Ovary (tissue), 9 donors: Measurements from ENCODE around the gene SHD. TPM values are rescaled to one million over a fixed set of nuclear protein-coding genes. Genes with fewer than 3 reads are reported as not detected.
"Not testable (repeated sequence)": the region's sequence is repeated elsewhere in the genome, so short reads cannot be mapped to it uniquely, and the experiment has no call there.

Source experiments
- DNase-seq, 5 donors: peaks; one replicate each; pipeline ENCODE4 v3.0.0-alpha.2; 2019 to 2020
- H3K27ac ChIP-seq, 2 donors: fragments of 200-600 bp; one replicate each; pipeline versions ENCODE4 v1.5.1 to v1.8.0; 2019 to 2022
- H3K27me3 ChIP-seq: fragments of 200-600 bp; one replicate; pipeline ENCODE4 v1.8.0; 2022
- H3K36me3 ChIP-seq: fragments of 200-600 bp; sonication (generic); one replicate; pipeline ENCODE4 v1.5.1; 2019
- H3K4me1 ChIP-seq: one replicate; pipeline ENCODE4 v1.8.1; 2013; ENCODE audit warnings: mild to moderate bottlenecking, moderate library complexity; ENCODE audit not compliant: insufficient read depth
- H3K4me3 ChIP-seq: fragments of 200-600 bp; sonication (generic); one replicate; pipeline ENCODE4 v1.5.1; 2017
- H3K9me3 ChIP-seq, 2 donors: fragments of 200-600 bp in 1 of 2; sonication (generic) in 1 of 2; one replicate each; pipeline versions ENCODE4 v1.5.1 to v1.8.1; 2013 to 2019; ENCODE audit warnings: mild to moderate bottlenecking in 1 of 2, moderate library complexity in 1 of 2
- EP300 ChIP-seq: sonication (generic); formaldehyde crosslinking; IDR thresholded peaks from one replicate; pipeline ENCODE4 v1.6.1; 2017; ENCODE audit warnings: antibody characterized with exemption
- POLR2A ChIP-seq: fragments of 450-650 bp; IDR thresholded peaks from one replicate; pipeline ENCODE4 v1.6.1; 2017; ENCODE audit warnings: antibody characterized with exemption, mild to moderate bottlenecking, moderate library complexity
- WGBS, 3 donors: extraction: QIAGEN DNeasy Blood & Tissue Kit in 1 of 3; methylation state at CpG; one replicate each; pipeline versions ENCODE4 v1.1.5 to v1.1.7; 2013 to 2017; 5-methylcytosine and 5-hydroxymethylcytosine counted together
- intact Hi-C, 4 donors: fragments of 100-400 bp; cut with DNase I; formaldehyde crosslinking; loops; one replicate each; pipeline versions ENCODE4 v1.11.0 to v1.15.1; 2022 to 2023
- polyA plus RNA-seq, 2 donors: library from polyadenylated mRNA; stranded (reverse); fragments of 200-250 nt in 1 of 2; fragments of 350-450 nt in 1 of 2; fragmentation: Illumina TruSeq in 1 of 2; extraction: RNeasy Lipid Tissue Mini Kit (QIAGEN cat#74804) in 1 of 2; gene quantifications; one replicate each; pipeline ENCODE4 v1.2.3, GENCODE V29; 2013 to 2014
- total RNA-seq, 7 donors: library from RNA; depleted of rRNA in 2 of 7; stranded (reverse); fragments of >200 nt in 2 of 7; fragmentation: NEBNext Ultra II Directional in 3 of 7; extraction: Animal tissue kit (Norgen Biotek cat#: 25700) in 3 of 7; gene quantifications; one replicate each; pipeline versions ENCODE4 v1.1.0 to v1.2.4, GENCODE V29; 2016 to 2023
- TF ChIP-seq, protein P1 (sequence below), 3 donors: fragments of 450-650 bp in 2 of 3; fragments of 200-600 bp in 1 of 3; IDR thresholded peaks; one replicate each; pipeline versions ENCODE4 v1.5.1 to v1.8.0; 2016 to 2022; ENCODE audit warnings: antibody characterized with exemption in 3 of 3, mild to moderate bottlenecking in 1 of 3
- donor health status: DM: no; HTN: no; CAD: no; lungs with moderate emphysema.
- donor health status: DM: no; HTN: no; CAD: no.
- donor health status: Bipolar disorder and iron deficiency.
- donor health status: DM: yes; HTN: yes; CAD: no.
- donor health status: DM: no; HTN: no; CAD: no.
- donor health status: DM: yes; HTN: yes; CAD: no.

SHD gene
- total and polyA plus RNA-seq, 9 donors: 0.24 to 0.86 (median 0.48) TPM; not detected in 6

DNA sequence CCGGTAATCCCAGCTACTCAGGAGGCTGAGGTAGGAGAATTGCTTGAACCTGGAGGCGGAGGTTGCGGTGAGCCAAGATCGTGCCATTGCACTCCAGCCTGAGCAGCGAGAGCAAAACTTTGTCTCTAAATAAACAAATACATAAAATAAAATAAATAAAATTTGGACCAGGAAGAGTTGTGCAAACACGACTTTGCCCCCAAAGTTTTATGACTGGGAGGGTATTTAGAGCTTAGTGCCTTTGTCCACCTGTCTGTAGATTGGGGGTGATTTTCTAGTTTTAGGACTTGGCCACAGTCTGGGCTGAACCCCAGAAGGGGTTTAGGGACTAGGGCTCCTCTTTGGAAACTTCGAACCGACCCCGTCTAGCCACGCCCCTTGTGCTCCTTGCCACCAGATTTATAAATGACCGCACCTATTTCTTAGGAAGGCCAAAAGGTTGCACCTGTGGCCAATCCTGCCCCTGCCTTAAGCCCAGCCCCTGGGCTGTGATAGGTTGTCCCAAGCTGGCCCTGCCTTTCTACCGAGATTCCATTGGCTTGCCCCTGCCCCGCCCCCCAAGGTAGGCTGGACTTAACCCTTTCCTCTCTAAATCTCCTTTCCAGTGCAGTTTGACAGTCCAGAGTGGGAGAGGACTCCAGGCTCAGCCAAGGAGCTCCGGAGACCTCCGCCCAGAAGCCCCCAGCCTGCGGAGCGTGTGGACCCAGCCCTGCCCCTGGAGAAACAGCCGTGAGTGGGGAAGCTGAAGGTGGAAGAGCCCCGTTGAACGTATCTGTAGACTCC, 5.3 kb downstream of the SHD start:
- no peak overlapping the region for H3K4me3 ChIP-seq
- no peaks in the 10 kb centered on the region for H3K27me3 ChIP-seq
- H3K4me1 ChIP-seq: peaks cover 3% of the 10 kb centered on the region
- H3K9me3 ChIP-seq: no peaks in the 10 kb centered on the region
- no peak overlapping the region for H3K27ac ChIP-seq
- no peak for DNase-seq
- H3K36me3 ChIP-seq: no peaks in the 10 kb centered on the region
- no peak for TF ChIP-seq EP300
- TF ChIP-seq POLR2A: no peak
- TF ChIP-seq, protein P1, sequence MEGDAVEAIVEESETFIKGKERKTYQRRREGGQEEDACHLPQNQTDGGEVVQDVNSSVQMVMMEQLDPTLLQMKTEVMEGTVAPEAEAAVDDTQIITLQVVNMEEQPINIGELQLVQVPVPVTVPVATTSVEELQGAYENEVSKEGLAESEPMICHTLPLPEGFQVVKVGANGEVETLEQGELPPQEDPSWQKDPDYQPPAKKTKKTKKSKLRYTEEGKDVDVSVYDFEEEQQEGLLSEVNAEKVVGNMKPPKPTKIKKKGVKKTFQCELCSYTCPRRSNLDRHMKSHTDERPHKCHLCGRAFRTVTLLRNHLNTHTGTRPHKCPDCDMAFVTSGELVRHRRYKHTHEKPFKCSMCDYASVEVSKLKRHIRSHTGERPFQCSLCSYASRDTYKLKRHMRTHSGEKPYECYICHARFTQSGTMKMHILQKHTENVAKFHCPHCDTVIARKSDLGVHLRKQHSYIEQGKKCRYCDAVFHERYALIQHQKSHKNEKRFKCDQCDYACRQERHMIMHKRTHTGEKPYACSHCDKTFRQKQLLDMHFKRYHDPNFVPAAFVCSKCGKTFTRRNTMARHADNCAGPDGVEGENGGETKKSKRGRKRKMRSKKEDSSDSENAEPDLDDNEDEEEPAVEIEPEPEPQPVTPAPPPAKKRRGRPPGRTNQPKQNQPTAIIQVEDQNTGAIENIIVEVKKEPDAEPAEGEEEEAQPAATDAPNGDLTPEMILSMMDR (IDR thresholded peaks at IDR 0.05): no peak
- 26 to 29% (median 27%) methylated on average over 20 of the region's 20 CpGs for WGBS, 3 donors
- intact Hi-C loops: no loop called here

DNA sequence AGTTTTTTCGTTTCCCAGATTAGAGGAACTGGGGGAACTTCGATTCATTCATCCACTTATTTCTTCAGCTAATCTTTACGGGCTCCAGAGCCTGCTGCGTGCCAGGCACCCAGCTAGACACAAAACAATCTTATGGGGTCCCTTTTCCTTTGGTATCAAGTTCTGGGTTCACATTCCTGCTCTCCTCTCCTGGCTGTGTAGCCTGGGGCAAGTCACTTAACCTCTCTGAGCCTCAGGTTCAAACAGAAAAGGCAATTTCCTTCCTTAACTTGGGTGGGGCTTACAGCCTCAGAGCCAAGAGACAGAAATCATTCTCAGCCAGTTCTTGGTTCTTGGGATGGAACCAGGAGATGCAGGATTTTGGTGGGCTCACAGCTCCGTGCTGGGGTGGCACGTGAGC, 5.9 kb downstream of the SHD start:
- whole genome bisulfite sequencing, 3 donors: 49 to 70% (median 60%) methylated on average over 6 of the region's 6 CpGs
- Histone ChIP-seq H3K4me3 (no peak overlapping the region), H3K4me1 (no peaks in the 10 kb centered on the region), H3K27ac (no peak overlapping the region), H3K36me3 (no peaks in the 10 kb centered on the region), H3K9me3 (no peaks in the 10 kb centered on the region), H3K27me3 (no peaks in the 10 kb centered on the region)
- DNase-seq: no peak
- TF ChIP-seq EP300: no peak
- TF ChIP-seq, protein P1 (IDR thresholded peaks at IDR 0.05): no peak
- no peak for TF ChIP-seq POLR2A
- intact Hi-C loops: no loop called here

DNA sequence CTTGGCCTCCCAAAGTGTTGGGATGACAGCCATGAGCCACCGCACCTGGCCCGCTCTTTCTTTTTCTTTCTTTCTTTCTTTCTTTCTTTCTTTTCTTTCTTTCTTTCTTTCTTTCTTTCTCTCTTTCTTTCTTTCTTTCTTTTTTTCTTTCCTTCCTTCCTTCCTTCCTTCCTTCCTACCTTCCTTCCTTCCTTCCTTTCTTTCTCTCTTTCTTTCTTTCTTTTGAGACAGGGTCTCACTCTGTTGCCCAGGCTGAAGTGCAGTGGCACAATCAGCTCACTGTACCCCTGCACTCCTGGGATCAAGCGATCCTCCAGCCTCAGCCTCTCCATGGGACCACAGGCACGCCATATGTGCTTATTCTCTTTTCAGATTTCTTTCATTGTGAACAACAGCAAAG, 7.1 kb downstream of the SHD start:
- H3K9me3 ChIP-seq, H3K4me3 ChIP-seq, H3K27me3 ChIP-seq, DNase-seq, intact Hi-C loops, H3K27ac ChIP-seq, H3K36me3 ChIP-seq, H3K4me1 ChIP-seq: not testable (repeated sequence)
- WGBS, 3 donors: 88 to 93% (median 90%) methylated on average over 4 of the region's 4 CpGs

DNA sequence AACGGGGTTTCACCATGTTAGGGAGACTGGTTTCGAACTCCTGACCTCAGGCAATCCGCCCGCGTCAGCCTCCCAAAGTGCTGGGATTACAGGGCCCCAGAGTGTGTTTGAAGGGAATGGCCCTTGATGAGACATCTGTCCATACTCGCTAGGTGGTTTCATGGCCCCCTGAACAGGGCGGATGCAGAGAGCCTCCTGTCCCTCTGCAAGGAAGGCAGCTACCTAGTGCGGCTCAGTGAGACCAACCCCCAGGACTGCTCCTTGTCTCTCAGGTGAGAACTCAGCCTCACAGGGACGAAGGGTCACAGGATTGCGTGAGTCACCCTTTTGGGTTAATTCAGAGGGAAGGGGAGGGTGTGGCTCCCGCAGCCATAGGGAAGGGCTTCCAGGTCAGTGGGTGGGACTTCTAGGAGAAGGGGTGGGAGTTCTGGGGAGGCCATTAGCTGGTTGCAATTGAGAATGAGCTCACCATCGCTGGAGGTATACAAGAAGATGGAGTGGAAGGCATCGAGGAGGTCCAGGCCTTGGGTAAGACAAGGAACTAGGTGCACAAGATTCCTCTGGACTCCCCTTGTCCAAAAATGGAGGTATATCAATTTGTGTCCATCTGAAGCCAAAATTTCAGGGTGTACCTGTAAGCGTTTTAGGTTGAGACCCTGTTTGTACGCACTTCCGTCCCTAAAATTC, 9.2 kb downstream of the SHD start:
- 77 to 83% (median 79%) methylated on average over 16 of the region's 16 CpGs for WGBS, 3 donors
- TF ChIP-seq, protein P1 (IDR thresholded peaks at IDR 0.05): no peak
- TF ChIP-seq EP300 (no peak), POLR2A (no peak)
- H3K36me3 ChIP-seq: no peaks in the 10 kb centered on the region
- H3K4me1 ChIP-seq: no peaks in the 10 kb centered on the region
- intact Hi-C loops: no loop called here
- H3K27ac ChIP-seq: no peak overlapping the region
- DNase-seq: no peak
- H3K9me3 ChIP-seq: no peaks in the 10 kb centered on the region
- H3K4me3 ChIP-seq: no peak overlapping the region
- H3K27me3 ChIP-seq: no peaks in the 10 kb centered on the region

DNA sequence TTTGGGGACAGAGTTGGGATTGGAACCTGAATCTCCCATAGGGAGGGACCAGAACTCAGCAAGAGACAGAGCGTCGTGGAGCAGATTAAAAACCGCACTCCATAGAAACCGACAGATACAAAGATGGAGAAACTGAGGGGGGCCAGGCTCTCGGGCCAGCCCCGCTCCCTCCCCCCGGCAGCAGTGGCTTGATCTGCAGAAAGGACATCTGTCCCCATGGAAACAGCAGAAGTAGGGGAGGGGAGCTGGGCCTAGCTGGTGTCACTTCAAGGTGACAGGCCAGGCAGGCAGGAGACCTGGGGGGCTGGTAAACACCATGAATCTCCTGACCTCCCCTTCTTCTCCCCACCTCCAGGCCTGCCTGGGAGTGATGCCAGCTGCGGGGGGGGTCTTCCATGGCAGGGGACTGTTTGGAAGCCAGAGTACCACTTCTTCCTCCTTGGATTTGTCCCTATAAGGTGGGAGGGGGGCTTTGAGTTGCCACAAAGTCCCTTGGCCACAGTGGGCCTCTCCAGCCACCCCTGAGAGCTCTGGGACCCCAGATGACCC, 12.2 kb downstream of the SHD start:
- no peak for DNase-seq
- WGBS, 3 donors: 69 to 76% (median 75%) methylated on average over 8 of the region's 8 CpGs
- Histone ChIP-seq H3K27me3 (no peaks in the 10 kb centered on the region), H3K36me3 (no peaks in the 10 kb centered on the region), H3K27ac (no peak overlapping the region), H3K4me3 (no peak overlapping the region), H3K9me3 (no peaks in the 10 kb centered on the region), H3K4me1 (no peaks in the 10 kb centered on the region)
- TF ChIP-seq POLR2A: no peak
- TF ChIP-seq, protein P1 (IDR thresholded peaks at IDR 0.05): no peak
- no peak for TF ChIP-seq EP300
- intact Hi-C loops: no loop called here
